Stimulated activated CD8-positive, alpha-beta memory T cell treated with anti-CD3 and anti-CD28 coated beads, Interleukin-12 subunit alpha, Interleukin-12 subunit beta, amount 100 ng/mL, for 4 hours (primary cell): Measurements from ENCODE around the gene TRIM42.

Experiments used
- DNase-seq: peaks from one replicate; pipeline ENCODE4 v3.0.0-alpha.2; 2020; ENCODE audit warnings: low read depth

The TRIM42 gene

GRCh38 chr3:140710711-140711389, 33.0 kb downstream of the TRIM42 start:
- no peak for DNase-seq

GRCh38 chr3:140711390-140712035, 33.6 kb downstream of the TRIM42 start:
- no peak for DNase-seq

- DNase-seq: no peak
These were observed 34.4 kb downstream of the TRIM42 start for GRCh38 chr3:140712301-140712700.

GRCh38 chr3:140715035-140715434, 37.2 kb downstream of the TRIM42 start:
- no peak for DNase-seq

- DNase-seq: no peak
These were observed 40.1 kb downstream of the TRIM42 start for GRCh38 chr3:140717921-140718320.

- no peak for DNase-seq
These were observed 42.2 kb downstream of the TRIM42 start for GRCh38 chr3:140719841-140720614.

GRCh38 chr3:140723576-140723975, 45.7 kb downstream of the TRIM42 start:
- DNase-seq: no peak

- no peak for DNase-seq
These were observed 47.3 kb downstream of the TRIM42 start for GRCh38 chr3:140724856-140725812.

GRCh38 chr3:140726066-140726465, 48.2 kb downstream of the TRIM42 start:
- no peak for DNase-seq

GRCh38 chr3:140727886-140728285, 50.0 kb downstream of the TRIM42 start:
- no peak for DNase-seq

- DNase-seq: no peak
These were observed 53.7 kb downstream of the TRIM42 start for GRCh38 chr3:140731440-140732119.

GRCh38 chr3:140733623-140734022, 55.8 kb downstream of the TRIM42 start:
- DNase-seq: no peak

GRCh38 chr3:140736863-140737460, 59.1 kb downstream of the TRIM42 start:
- DNase-seq: no peak

- DNase-seq: no peak
These were observed 64.3 kb downstream of the TRIM42 start for GRCh38 chr3:140742116-140742515.

GRCh38 chr3:140748171-140748570, 70.3 kb downstream of the TRIM42 start:
- DNase-seq: no peak

GRCh38 chr3:140748903-140749302, 71.0 kb downstream of the TRIM42 start:
- no peak for DNase-seq
